ENCODE measurements around the gene NXPE1. TPM values are rescaled to one million over a fixed set of nuclear protein-coding genes. Genes with fewer than 3 reads are reported as not detected.
"Not testable (repeated sequence)": the region's sequence is repeated elsewhere in the genome, so short reads cannot be mapped to it uniquely, and the experiment has no call there.

Gene NXPE1
- not detected in 2 replicates for total RNA-seq

DNA sequence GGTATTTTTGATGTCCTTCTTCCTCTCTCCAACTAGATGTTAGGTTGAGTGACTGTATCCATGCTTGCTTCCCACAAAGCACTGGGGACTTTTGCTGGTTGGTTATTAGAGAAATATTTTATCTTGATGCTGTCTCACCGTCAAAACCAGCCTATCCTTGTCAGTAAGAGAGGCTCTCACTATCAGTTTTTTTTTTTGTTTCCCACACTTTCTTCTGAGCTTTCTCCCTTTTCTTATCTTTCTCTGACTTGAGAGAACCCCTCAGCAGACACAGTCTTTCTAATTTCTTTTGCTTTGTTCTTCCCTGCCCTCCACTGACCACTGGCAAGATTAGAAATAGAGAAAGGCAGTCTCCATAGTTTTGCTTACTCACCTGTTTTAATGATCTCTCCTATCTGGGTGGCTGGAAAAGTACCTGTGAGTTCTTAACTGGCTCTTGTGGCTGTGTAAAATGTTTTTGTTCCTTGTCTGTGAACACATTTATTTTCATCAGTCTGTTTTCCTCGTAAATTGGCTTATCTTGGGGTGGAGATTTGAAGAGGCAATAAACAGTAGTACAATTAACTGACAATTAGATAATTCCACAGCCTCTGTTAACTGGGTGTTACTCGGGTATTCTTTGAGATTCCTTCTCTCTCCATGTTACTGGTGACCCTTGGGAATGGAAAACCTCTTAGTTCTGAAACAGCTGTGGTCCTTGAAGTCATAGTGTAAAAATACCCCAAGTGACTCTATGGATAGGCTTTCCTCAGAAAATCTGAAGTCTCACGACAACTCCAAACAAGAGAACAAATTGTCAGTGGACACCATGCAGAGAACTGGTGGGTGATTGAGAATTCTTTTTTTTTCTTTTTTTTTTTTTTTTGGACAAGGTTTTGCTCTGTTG, at the start of gene NXPE1:
Gene NXPE1 (minus strand): TSS at position 457 of the 886 bp plus-strand sequence. CDS start 8,680 bp downstream, outside the sequence.
- DNase-seq (ENCODE audit: low read depth in 2 of 2): no peak

DNA sequence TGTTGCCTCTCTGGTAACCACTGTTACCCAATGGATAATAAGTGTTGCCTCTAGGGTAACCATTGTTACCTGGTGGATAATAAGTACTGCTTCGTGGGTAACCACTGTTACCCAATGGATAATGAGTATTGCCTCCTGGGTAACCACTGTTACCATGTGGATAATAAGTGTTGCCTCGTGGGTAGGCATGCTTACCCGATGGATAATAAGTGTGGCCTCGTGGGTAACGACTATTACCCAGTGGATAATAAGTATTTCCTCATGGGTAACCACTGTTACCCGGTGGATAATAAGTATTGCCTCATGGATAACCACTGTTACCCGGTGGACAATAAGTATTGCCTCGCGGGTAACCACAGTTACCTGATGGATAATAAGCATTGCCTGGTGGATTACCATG, 49.7 kb upstream of the NXPE1 start:
- no peak for DNase-seq (ENCODE audit: low read depth in 2 of 2)

DNA sequence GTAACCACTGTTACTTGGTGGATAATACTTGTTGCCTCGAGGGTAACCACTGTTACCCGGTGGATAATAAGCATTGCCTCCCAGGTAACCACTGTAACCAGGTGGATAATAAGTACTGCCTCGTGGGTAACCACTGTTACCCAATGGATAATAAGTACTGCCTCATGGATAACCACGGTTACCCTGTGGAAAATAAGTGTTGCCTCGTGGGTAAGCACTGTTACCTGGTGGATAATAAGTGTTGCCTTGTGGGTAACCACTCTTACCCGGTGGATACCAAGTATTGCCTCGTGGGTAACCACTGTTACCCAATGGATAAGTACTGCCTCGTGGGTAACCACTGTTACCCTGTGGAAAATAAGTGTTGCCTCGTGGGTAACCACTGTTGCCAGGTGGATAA, 48.9 kb upstream of the NXPE1 start:
- DNase-seq (ENCODE audit: low read depth in 2 of 2): not testable (repeated sequence)

DNA sequence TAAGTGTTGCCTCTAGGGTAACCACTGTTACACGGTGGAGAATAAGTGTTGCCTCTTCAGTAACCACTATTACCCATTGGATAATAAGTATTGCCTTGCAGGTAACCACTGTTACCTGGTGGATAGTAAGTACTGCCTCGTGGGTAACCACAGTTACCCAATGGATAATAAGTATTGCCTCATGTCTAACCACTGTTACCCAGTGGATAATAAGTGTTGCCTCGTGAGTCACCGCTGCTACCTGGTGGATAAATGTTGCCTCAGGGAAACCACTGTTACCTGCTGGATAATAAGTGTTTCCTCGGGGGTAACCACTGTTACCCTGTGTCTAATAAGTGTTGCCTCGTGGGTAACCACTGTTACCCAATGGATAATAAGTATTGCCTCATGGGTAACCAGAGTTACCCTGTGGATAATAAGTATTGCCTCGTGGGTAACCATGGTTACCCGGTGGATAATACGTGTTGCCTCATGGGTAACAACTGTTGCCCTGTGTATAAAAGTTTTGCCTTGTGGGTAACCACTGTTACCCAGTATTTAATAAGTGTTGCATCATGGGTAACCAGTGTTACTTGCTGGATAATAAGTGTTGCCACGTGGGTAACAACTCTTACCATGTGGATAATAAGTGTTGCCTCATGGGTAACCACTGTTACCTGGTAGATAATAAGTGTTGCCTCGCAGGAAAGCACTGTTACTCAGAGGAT, 48.2 kb upstream of the NXPE1 start:
- DNase-seq (ENCODE audit: low read depth in 2 of 2): no peak

DNA sequence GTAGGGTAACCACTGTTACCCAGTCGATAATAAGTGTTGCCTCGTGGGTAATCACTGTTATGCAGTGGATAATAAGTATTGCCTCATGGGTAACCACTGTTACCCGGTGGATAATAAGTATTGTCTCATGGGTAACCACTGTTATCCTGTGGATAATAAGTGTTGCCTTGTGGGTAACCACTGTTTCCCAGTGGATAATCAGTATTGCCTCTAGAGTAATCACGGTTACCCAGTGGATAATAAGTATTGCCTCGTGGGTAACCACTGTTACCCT, 47.1 kb upstream of the NXPE1 start:
- not testable (repeated sequence) for DNase-seq (ENCODE audit: low read depth in 2 of 2)

DNA sequence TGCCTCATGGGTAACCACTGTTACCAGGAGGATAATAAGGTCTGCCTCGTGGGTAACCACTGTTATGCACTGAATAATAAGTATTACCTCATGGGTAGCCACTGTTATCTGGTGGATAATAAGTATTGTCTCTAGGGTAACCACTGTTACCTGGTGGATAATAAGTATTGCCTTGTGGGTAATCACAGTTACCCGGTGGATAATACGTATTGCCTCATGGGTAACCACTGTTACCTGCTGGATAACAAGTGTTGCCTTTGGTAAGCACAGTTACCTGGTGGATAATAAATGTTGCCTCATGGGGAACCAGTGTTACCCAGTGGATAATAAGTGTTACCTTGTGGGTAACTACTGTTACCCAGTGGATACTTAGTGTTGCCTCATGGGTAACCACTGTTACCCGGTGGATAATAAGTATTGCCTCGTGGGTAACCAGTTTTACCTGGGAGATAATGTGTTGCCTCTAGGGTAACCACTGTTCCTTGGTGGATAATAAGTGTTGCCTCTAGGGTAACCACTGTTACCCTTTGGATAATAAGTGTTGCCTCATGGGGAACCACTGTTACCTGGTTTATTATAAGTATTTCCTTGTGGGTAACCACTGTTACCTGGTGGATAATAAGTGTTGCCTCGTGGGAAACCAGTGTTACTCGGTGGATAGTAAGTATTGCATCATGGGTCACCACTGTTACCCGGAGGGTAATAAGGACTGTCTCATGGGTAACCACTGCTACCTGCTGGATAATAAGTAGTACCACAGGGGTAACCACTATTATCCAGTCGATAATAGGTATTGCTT, 46.5 kb upstream of the NXPE1 start:
- peak in 1 of 2 donors; percentile 2 for DNase-seq (ENCODE audit: low read depth in 2 of 2)

DNA sequence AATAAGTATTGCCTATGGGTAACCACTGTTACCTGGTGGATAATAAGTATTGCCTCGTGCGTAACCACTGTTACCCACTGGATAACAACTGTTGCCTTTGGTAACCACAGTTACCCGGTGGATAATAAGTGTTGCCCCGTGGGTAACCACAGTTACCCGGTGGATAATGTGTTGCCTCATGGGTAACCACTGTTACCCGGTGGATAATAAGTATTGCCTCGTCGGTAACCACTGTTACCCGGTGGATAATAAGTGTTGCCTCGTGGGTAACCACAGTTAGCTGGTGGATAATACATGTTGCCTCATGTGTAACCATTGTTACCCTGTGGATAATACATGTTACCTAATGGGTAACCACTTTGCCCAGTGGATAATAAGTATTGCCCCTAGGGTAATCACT, 45.7 kb upstream of the NXPE1 start:
- no peak for DNase-seq (ENCODE audit: low read depth in 2 of 2)

DNA sequence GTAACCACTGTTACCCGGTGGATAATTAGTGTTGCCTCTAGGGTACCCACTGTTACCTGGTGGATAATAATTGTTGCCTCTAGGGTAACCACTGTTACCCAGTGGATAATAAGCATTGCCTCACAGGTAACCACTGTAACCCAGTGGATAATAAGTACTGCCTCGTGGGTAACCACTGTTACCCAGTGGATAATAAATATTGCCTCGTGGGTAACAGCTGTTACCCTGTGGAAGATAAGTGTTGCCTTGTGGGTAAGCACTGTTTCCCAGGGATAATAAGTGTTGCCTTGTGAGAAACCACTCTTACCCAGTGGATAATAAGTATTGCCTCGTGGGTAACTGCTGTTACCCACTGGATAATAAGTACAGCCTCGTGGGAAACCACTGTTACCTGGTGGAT, 45.2 kb upstream of the NXPE1 start:
- DNase-seq (ENCODE audit: low read depth in 2 of 2): no peak

DNA sequence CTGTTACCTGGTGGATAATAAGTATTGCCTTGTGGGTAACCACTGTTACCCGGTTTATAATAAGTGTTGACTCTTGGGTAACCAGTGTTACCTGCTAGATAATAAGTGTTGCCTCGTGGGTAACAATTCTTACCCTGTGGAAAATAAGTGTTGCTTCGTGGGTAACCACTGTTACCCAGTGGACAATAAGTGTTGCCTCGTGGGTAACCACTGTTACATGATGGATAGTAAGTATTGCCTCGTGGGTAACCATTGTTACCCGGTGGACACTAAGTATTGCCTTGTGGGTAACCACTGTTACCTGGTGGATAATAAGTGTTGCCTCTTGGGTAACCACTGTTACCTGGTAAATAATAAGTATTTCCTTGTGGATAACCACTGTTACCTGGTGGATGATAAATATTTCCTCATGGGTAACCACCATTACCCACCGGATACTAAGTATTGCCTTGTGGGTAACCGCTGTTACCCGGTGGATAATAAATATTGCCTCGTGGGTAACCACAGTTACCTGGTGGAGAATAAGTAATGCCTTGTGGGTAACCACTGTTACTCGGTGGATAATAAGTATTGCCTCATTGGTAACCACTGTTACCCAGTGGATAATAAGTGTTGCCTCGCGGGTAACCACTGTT, 44.6 kb upstream of the NXPE1 start:
- no peak for DNase-seq (ENCODE audit: low read depth in 2 of 2)

DNA sequence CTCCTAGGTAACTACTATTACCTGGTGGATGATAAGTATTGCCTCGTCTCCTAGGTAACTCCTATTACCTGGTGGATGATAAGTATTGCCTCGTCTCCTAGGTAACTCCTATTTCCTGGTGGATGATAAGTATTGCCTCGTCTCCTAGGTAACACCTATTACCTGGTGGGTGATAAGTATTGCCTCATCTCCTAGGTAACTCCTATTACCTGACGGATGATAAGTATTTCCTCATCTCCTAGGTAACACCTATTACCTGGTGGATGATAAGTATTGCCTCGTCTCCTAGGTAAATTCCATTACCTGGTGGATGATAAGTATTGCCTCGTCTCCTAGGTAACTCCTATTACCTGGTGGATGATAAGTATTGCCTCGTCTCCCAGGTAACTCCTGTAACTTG, 43.5 kb upstream of the NXPE1 start:
- DNase-seq (ENCODE audit: low read depth in 2 of 2): not testable (repeated sequence)

DNA sequence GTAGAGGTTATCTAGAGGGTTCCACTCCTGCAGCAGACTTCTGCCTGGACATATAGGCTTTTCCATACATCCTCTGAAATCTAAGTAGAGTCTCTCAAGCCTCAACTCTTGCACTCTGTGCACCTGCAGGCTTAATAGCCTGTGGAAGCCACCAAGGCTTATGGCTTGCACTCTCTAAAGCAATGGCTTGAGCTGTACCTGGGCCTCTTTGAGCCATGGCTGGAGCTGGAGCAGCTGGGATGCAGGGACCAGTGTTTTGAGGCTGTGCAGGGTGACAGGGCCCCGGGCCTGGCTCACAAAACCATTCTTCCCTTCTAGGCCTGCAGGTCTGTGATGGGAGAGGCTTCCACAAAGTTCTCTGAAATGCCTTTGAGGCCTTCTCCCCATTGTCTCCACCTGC, 38.8 kb upstream of the NXPE1 start:
- DNase-seq (ENCODE audit: low read depth in 2 of 2): no peak

DNA sequence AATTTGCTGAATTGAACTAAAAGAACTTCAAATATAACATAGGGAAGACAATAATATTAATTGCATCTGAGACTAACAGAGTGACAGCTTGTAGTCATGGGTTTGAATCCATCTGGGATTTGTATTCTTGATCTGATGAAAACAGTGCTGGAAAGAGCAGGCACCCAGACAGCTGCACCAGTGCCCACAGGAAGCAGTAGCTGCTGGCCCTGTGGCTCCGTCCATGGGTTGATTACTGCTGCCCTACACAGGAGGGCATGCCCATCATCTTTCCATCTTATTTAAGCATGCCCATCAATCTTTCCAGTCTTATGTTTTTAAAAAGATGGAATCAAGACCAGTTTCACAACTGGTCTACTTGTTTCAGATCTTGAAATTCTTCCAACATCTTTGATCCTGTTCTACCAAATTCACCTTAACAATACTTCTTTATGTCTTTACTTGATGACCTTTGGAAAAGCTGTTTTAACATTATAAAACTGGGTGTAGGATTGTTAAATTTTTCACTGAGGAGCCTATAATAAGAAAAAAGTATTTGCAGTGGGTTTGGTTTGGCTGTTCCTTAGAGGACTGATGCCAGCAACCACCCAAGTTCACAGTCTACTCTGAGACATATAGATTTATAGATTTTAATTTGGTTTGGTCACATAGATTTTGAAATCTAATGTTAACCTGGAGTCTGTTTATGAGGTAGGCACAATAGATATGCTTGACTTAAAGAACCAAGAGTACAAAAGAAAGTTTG, 36.7 kb upstream of the NXPE1 start:
- DNase-seq (ENCODE audit: low read depth in 2 of 2): no peak

DNA sequence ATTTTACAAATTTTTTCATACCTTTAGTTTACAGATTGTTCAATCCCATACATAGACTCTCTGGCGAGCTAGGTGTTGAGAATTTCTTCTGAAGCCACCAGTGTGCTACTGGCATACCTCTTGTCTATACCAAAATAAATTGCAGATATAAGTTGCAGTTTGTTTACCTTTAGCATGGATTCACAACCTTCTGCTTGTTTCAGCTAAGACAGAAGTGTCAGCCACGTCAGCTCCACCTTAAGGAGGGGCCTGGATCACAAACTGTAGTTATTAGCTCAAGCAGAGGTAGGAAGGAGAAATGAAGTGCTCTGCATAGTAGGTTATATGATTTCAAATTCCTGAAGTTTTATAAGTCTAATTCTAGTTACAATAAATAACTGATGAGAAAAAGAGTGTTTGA, 35.9 kb upstream of the NXPE1 start, which contains the start of gene NXPE4:
Gene NXPE4 (minus strand): TSS at position 216 of the 400 bp plus-strand sequence. CDS start 1,027 bp downstream, outside the sequence.
- DNase-seq (ENCODE audit: low read depth in 2 of 2): no peak

DNA sequence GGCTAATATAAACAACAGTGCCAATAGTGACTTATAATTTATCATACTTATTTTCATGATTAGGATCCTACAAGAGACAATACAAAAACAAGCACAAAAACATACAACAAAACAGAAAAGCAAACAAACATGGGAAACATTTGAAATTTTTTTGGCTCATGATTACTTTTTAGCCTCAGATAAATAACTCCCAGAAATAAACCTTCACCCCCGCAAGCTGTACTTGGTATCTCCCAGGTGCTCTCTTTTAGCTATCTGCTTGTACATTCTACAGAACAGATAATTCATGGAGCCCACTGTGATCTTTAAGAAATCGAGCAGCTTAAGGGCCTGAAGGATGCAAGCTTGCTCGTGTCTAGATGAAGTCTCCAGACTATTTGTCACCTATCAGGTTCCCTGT, 35.0 kb upstream of the NXPE1 start:
- no peak for DNase-seq (ENCODE audit: low read depth in 2 of 2)

DNA sequence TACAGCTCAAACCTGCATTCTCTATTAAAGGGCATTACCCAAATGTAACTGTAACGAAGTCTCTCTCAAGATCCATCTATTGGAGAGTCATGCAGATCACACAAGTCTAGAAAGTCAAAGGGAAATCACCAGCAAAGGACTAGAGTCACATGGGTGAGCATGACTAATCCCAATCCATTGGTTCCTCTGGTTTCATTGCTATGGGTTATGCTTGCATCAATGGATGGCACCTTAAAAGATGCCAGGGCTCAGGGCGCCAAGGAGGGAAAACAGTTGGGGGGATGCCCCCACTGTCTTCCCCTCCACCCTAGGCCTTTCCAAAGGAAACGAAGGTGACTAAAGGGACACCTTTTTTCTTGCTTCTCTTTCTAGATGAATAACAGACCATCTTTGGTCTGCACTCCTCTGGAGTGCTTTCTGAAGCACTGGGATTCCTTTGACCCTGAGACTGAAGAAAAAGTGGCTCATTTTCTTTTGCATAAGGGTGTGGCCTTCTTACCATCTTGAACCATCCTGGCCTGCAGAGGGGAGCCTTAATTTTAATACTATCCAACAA, 27.8 kb upstream of the NXPE1 start:
- DNase-seq (ENCODE audit: low read depth in 2 of 2): no peak

DNA sequence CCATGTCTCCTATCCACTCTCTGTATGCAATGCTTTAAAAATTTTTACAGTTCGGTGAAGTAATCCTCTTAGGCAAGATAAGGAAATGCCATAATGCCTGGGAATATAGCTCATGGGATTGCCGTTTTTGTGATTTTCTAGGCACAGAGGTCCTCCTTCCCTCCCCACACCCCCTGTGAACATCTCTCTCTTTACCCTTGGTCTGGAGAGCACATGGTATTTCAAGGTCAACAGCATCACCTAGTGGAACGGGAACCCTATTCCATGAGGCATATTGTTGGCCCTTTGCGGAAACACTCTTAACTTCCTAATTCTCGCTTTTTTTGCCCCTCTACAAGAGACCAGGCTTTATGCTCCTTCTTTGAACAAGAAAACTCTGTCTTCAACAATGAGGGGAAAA, 27.1 kb upstream of the NXPE1 start:
- DNase-seq (ENCODE audit: low read depth in 2 of 2): peak; percentile 4 to 16

DNA sequence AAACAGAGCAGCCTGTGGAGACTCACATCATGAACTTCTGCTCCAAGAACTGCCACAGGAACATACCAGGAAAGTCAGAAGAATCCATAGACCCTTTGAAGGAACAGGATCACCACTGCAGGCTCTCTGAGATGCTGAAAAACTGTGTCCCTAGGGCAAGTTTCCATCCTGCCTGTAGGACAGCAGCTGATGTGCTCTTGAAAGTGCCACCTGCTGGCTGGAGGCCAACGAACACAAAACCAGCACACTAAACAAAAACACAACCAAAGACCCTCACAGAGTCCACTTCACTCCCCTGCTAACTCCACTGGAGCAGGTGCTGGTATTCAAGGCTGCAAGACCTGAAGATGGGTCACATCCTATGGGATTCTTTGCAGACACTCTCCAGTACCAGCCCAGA, 12.0 kb upstream of the NXPE1 start:
- no peak for DNase-seq (ENCODE audit: low read depth in 2 of 2)

DNA sequence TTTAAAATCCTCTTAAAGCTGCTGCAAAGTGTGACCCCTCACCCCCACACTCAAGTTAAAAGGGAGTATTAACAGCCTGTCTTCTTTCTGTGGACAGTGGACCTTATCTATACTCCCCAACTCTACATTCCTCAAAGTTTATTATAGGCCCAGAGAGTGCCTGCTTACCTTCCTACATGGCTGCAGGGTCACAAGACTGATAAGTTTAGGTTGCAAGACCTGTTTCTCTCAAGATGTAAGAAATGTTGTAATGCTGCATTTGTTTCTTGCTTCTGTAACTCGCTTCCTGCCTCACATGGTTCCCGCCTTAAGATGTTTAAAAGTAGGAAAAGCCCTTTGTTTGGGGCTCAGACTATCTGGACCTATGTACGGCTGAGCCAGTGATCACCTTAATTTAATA, 10.1 kb upstream of the NXPE1 start:
- no peak for DNase-seq (ENCODE audit: low read depth in 2 of 2)

DNA sequence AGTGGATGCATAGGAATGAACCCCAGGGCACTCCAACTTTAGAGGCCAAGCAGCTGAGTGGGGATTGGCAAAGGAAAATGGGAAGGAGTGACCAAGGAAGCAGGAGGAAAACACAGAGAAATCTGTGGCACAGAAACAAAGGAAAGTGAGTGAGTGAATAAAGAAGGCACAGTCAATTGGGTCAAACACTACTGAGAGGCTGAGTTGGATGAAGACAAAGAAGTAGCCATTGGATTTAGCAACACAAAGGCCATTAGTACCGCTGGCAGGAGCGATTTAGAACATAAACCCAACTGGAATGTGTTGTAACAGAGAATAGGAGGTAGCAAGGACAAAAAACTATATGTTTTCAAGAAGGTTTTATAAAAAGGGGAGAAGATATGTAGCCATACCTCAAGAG, 6.6 kb upstream of the NXPE1 start:
- no peak for DNase-seq (ENCODE audit: low read depth in 2 of 2)

DNA sequence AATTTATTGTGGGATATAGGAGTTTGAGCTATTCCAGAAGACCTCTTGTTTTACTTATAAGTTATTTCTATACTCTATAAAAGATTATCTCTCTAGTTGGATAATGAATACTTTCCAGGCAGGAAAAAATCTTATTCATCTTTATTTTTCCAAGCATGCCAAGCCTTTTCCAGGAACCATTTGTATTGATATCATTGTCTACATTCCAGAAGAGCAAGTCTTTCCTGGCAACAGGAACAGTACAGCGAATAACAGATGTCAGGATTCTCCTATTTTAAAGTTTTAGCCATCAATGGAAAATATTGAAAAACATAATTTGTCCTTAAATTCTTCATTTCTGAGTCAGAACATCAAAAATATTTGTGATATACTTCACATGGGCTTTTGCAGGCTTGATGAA, 5.2 kb upstream of the NXPE1 start:
- DNase-seq (ENCODE audit: low read depth in 2 of 2): peak in 1 of 2 donors; percentile 42

DNA sequence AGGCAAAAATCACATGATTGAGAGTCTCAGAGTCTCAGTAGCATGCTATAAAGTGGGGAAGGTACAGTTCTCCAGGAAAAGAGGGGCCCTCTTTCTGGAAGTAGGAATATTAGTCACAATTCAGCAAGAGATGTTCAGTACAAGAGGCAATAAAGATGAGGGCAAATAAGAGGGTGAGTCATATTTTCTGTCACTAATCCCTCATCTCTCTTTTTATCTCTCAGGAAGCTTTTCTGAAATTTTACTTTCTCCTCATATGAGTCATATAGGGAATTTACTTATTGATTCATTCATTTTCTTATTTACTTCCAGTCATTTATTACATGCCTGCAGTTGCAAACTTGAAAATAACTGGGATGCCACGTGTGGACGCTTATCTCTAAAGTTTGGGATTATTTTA, 3.4 kb upstream of the NXPE1 start:
- no peak for DNase-seq (ENCODE audit: low read depth in 2 of 2)
